ENCODE results near the gene ANKRD17.

DNA sequence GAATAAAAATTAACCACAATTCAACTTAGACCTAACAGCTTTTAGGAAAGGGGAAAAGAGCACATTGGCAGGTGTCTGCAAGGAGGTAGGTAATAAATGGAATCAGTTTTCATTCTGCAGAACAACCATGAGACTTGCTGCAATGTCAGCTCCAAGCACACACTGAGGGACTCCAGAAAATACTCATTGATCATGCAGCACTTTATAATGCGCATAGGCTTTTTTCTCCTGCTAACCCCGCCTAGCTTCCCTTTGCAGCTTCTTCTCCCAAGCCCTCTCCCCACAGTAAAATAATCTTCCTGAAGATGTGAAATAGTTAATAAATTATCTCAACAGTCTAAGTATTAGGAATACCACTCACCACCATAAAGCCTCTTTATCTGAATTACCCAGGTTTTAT is 36.9 kb downstream of the ANKRD17 start:
- TF ChIP-seq, protein P1, sequence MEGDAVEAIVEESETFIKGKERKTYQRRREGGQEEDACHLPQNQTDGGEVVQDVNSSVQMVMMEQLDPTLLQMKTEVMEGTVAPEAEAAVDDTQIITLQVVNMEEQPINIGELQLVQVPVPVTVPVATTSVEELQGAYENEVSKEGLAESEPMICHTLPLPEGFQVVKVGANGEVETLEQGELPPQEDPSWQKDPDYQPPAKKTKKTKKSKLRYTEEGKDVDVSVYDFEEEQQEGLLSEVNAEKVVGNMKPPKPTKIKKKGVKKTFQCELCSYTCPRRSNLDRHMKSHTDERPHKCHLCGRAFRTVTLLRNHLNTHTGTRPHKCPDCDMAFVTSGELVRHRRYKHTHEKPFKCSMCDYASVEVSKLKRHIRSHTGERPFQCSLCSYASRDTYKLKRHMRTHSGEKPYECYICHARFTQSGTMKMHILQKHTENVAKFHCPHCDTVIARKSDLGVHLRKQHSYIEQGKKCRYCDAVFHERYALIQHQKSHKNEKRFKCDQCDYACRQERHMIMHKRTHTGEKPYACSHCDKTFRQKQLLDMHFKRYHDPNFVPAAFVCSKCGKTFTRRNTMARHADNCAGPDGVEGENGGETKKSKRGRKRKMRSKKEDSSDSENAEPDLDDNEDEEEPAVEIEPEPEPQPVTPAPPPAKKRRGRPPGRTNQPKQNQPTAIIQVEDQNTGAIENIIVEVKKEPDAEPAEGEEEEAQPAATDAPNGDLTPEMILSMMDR (IDR thresholded peaks at IDR 0.05) = no peak
- no peak for TF ChIP-seq POLR2A (IDR thresholded peaks at IDR 0.05)

All from right lobe of liver (tissue), 4 donors.